ENCODE data around the gene PDS5A. TPM values are rescaled to one million over a fixed set of nuclear protein-coding genes. Genes with fewer than 3 reads are reported as not detected.

PDS5A gene
- total and polyA plus RNA-seq, 9 of the 15 experiments (the other 6 are each of a cell fraction or from before 2014, with no cell fraction given): 16.4 to 85.4 (median 70.0) TPM

- H3K4me2 ChIP-seq (ENCODE audit: insufficient read depth, low read length): no peak overlapping the region
- no peak for FAIRE-seq
- DNase-seq (ENCODE audit: extremely low read depth in 1 of 4, low spot score in 3 of 4): no peak
- 59% methylated on average over 7 of the region's 7 CpGs for WGBS (ENCODE audit: insufficient coverage, low coverage, missing lambda C conversion rate)
- POLR2A ChIA-PET: interaction anchor here (0.9 to 1.4 kb wide), 2 partner anchors 54 to 156 kb away, joined by 3 to 4 read pairs; no protein-coding TSS in a partner anchor
- in situ Hi-C loops (cut with MboI): no loop called here
- no peak overlapping the region for H3K4me3 ChIP-seq
- no peak overlapping the region for H3K9ac ChIP-seq (ENCODE audit: insufficient read depth in 1 of 2, low read depth in 2 of 2, low read length in 2 of 2)
- no peaks in the 10 kb centered on the region for H3K27me3 ChIP-seq (ENCODE audit: control insufficient read depth in 2 of 2, insufficient read depth in 2 of 2, low read length in 2 of 2)
- BruUV-seq (replicated peaks): no TSS peak
- no peak overlapping the region for H3K27ac ChIP-seq (ENCODE audit: extremely low read depth, low read depth, low read length)
- no peaks in the 10 kb centered on the region for H3K36me3 ChIP-seq (ENCODE audit: control insufficient read depth, insufficient read depth, low read length)
- no peak overlapping the region for H2AFZ ChIP-seq (ENCODE audit: low read depth, low read length)
- CTCF ChIA-PET (ENCODE audit: low intra/inter-chr PET ratio): no interaction called here
- H3K79me2 ChIP-seq (ENCODE audit: control insufficient read depth, insufficient read depth, low read length): no peaks in the 10 kb centered on the region
- no peak for ATAC-seq
- peaks cover 0 to 12% of the 10 kb centered on the region in 2 experiments; a peak in 2 of 5 replicates for H3K4me1 ChIP-seq (replicated peaks in 1 of 2; ENCODE audit: control insufficient read depth in 2 of 2, insufficient read depth in 2 of 2, low read length in 2 of 2)
- H3K9me1 ChIP-seq (ENCODE audit: control insufficient read depth, insufficient read depth, low read length): no peaks in the 10 kb centered on the region
- intact Hi-C loops (cut with micrococcal nuclease): no loop called here
- H4K20me1 ChIP-seq (replicated peaks; ENCODE audit: control insufficient read depth, insufficient read depth, low read length): no peaks in the 10 kb centered on the region
- H3K9me3 ChIP-seq (replicated peaks; ENCODE audit: control insufficient read depth, insufficient read depth, low read depth, low read length): no peaks in the 10 kb centered on the region; the same call in 1 of the 2 replicates
- TF ChIP-seq EHMT2 (IDR thresholded peaks at IDR 0.05) (0 out of 2 replicates have a peak, but pooled peaks have one; percentile 23), MTF1 (CRISPR knock-in tag; IDR thresholded peaks at IDR 0.05; ENCODE audit: borderline replicate concordance) (no peak), PHF20 (IDR thresholded peaks at IDR 0.05; ENCODE audit: partially characterized antibody) (peak; percentile 90), DPF2 (IDR thresholded peaks at IDR 0.05) (peak; percentile 19; the same call in 1 of the 2 replicates), EGR1 (conservative IDR thresholded peaks at IDR 0.05) (peak; percentile 84), ZNF445 (CRISPR knock-in tag; IDR thresholded peaks at IDR 0.05; ENCODE audit: low read depth) (no peak), TAF15 (IDR thresholded peaks at IDR 0.05; ENCODE audit: low read depth, low read length) (no peak), ZBTB26 (CRISPR knock-in tag; IDR thresholded peaks at IDR 0.05) (peak; percentile 17; the same call in 1 of the 2 replicates), HBP1 (CRISPR knock-in tag; IDR thresholded peaks at IDR 0.05) (peak; percentile 63; the same call in 1 of the 2 replicates), HDAC6 (IDR thresholded peaks at IDR 0.05; ENCODE audit: low read depth, low read length) (0 out of 2 replicates have a peak, but pooled peaks have one; percentile 35), ADNP (tag; IDR thresholded peaks at IDR 0.05) (peak; percentile 93), TRIM24 (IDR thresholded peaks at IDR 0.05) (peak in 1 of 2 experiments; percentile 41; a peak in 1 of 4 replicates), THRB (CRISPR knock-in tag; conservative IDR thresholded peaks at IDR 0.05) (0 out of 2 replicates have a peak, but pooled peaks have one; percentile 30), CBX1 (IDR thresholded peaks at IDR 0.05; ENCODE audit: low read depth) (peak; percentile 72), MIER1 (IDR thresholded peaks at IDR 0.05; ENCODE audit: low read depth) (peak; percentile 27; the same call in 1 of the 2 replicates), ZNF224 (CRISPR knock-in tag; IDR thresholded peaks at IDR 0.05) (no peak), NKRF (IDR thresholded peaks at IDR 0.05; ENCODE audit: borderline replicate concordance) (peak; percentile 33; the same call in 1 of the 2 replicates)
These were observed 163.1 kb downstream of the PDS5A start for GRCh38 chr4:39814403-39815185.

Data from K562 (cell line).